NCI-H1048 (cell line): ENCODE data around the gene MKS1.

Source experiments
- DNase-seq: peaks from one replicate; lab custom pipeline; 2025; lab: John Stamatoyannopoulos, UW

The MKS1 gene

GRCh38 chr17:58161566-58161965, 57.5 kb downstream of the MKS1 start:
- DNase-seq = no peak

DNA sequence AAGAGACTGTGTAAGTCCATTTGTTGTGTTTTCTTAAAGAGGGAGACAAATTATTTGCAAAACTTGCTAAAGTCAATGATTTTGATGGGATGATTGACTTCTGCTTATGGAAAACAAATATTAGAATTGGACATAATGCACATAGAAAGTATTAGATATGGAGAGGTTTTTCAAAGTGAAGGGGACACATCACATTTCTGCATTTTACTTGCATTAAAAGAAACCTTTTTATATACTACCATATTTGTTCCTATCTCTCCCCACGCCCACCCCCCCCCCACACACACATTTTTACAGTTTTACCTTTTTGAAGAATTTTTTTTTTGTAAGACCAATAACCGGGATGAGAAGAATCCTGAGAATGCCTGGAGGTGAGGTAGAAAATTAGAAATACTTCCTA, 60.9 kb downstream of the MKS1 start:
- DNase-seq = no peak

DNA sequence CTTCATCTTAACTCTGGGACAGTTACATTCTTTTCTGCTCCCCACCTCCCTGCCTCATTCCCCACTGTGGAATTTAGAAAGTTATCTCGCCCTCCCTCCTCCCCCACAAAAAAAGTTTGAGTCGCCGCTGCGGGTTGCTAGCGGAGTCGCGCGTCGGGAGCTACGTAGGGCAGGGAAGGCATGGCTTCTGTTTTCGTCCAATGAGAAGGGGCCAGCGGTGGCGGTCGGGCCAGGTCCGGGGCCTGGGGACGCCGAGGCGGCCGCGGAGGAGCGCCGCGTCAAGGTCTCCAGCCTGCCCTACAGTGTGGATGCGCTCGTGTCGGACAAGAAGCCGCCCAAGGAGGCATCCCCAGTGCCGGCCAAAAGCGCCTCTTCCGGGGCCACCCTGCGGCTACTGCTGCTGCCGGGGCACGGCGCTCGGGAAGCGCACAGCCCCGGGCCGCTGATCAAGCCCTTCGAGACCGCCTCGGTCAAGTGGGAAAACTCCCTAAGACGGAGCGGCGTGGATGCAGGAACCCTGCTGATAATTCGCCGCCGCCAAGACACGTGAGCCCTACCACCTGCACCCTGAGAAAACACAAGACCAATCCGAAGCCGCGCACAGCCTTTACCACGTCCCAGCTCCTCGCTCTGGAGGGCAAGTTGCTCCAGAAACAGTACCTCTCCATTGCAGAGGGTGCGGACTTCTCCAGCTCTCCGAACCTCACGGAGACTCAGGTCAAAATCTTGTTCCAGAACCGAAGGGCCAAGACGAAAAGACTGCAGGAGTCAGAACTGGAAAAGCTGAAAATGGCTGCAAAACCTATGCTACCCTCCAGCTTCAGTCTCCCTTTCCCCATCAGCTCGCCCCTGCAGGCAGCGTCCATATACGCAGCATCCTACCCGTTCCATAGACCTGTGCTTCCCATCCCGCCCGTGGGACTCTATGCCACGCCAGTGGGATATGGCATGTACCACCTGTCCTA, 61.9 kb downstream of the MKS1 start:
- DNase-seq = no peak
